Ectodermal cell (in vitro differentiated cells): ENCODE results near the gene PRSS27.
A peak's percentile ranks its signal among the peaks of the same experiment; 100 is the strongest.

Source experiments
- H3K27ac ChIP-seq: 2 replicates; pipeline ENCODE4 v1.7.0; 2013; ENCODE audit warnings: mild to moderate bottlenecking, low read depth, low read length; ENCODE audit not compliant: insufficient read depth, poor library complexity, severe bottlenecking
- H3K27me3 ChIP-seq: 2 replicates; pipeline ENCODE4 v1.7.0; 2013; ENCODE audit warnings: mild to moderate bottlenecking, low read length; ENCODE audit not compliant: insufficient read depth, control insufficient read depth, poor library complexity, severe bottlenecking
- H3K36me3 ChIP-seq: one replicate; pipeline ENCODE4 v1.7.0; 2013; ENCODE audit warnings: low read length; ENCODE audit not compliant: control insufficient read depth, insufficient read depth
- H3K4me1 ChIP-seq: one replicate; pipeline ENCODE4 v1.7.0; 2013; ENCODE audit warnings: low read length; ENCODE audit not compliant: control insufficient read depth, insufficient read depth
- H3K4me3 ChIP-seq: 2 replicates; pipeline ENCODE4 v1.7.0; 2013; ENCODE audit warnings: low read depth, low read length, control low read depth; ENCODE audit not compliant: insufficient read depth
- H3K9me3 ChIP-seq: 2 replicates; pipeline ENCODE4 v1.7.0; 2013; ENCODE audit warnings: mild to moderate bottlenecking, low read length, moderate library complexity; ENCODE audit not compliant: control insufficient read depth
- WGBS, 2 experiments: methylation state at CpG; one replicate each; pipeline ENCODE4 v1.1.7; 2013; ENCODE audit warnings: missing lambda C conversion rate in 2 of 2; 5-methylcytosine and 5-hydroxymethylcytosine counted together

Gene PRSS27

GRCh38 chr16:2715966-2716885, 3.8 kb downstream of the PRSS27 start:
- Histone ChIP-seq H3K27me3 (peaks cover 16% of the 10 kb centered on the region), H3K9me3 (no peaks in the 10 kb centered on the region), H3K4me3 (peak overlapping the region; percentile 10), H3K4me1 (peaks cover 4% of the 10 kb centered on the region), H3K36me3 (no peaks in the 10 kb centered on the region), H3K27ac (no peak overlapping the region)
- WGBS, 2 experiments, result 82 to 84% methylated on average over 17 of the region's 17 CpGs

- 13 to 16% methylated on average over 33 of the region's 33 CpGs for WGBS, 2 experiments
- Histone ChIP-seq H3K36me3 (no peaks in the 10 kb centered on the region), H3K27ac (no peak overlapping the region)
Measured at GRCh38 chr16:2715519-2715918, 4.5 kb downstream of the PRSS27 start.

GRCh38 chr16:2715064-2715463, 5.0 kb downstream of the PRSS27 start:
- peaks cover 16% of the 10 kb centered on the region for H3K27me3 ChIP-seq
- 50 to 55% methylated on average over 9 of the region's 9 CpGs for WGBS, 2 experiments

More at GRCh38 chr16:2715519-2715918, 4.5 kb downstream of the PRSS27 start:
- H3K27me3 ChIP-seq, result peaks cover 16% of the 10 kb centered on the region
- no peaks in the 10 kb centered on the region for H3K9me3 ChIP-seq
- peaks cover 4% of the 10 kb centered on the region for H3K4me1 ChIP-seq
- H3K4me3 ChIP-seq, result peak overlapping the region; percentile 10

GRCh38 chr16:2713985-2714774, 5.8 kb downstream of the PRSS27 start:
- Histone ChIP-seq H3K36me3 (no peaks in the 10 kb centered on the region), H3K4me3 (no peak overlapping the region), H3K27ac (no peak overlapping the region), H3K9me3 (no peaks in the 10 kb centered on the region), H3K4me1 (peaks cover 4% of the 10 kb centered on the region), H3K27me3 (peaks cover 16% of the 10 kb centered on the region)
- 89 to 90% methylated on average over 28 of the region's 28 CpGs for WGBS, 2 experiments

More at GRCh38 chr16:2715064-2715463, 5.0 kb downstream of the PRSS27 start:
- Histone ChIP-seq H3K36me3 (no peaks in the 10 kb centered on the region), H3K4me3 (no peak overlapping the region), H3K4me1 (peaks cover 4% of the 10 kb centered on the region), H3K9me3 (no peaks in the 10 kb centered on the region), H3K27ac (no peak overlapping the region)

- peaks cover 4% of the 10 kb centered on the region for H3K4me1 ChIP-seq
- no peaks in the 10 kb centered on the region for H3K36me3 ChIP-seq
- WGBS, 2 experiments, result 87% methylated on average over 14 of the region's 14 CpGs
- H3K9me3 ChIP-seq, result no peaks in the 10 kb centered on the region
- H3K4me3 ChIP-seq, result no peak overlapping the region
- peaks cover 16% of the 10 kb centered on the region for H3K27me3 ChIP-seq
- no peak overlapping the region for H3K27ac ChIP-seq
Measured at GRCh38 chr16:2713523-2713922, 6.5 kb downstream of the PRSS27 start.

- no peaks in the 10 kb centered on the region for H3K36me3 ChIP-seq
- H3K27me3 ChIP-seq, result peaks cover 16% of the 10 kb centered on the region
- no peaks in the 10 kb centered on the region for H3K9me3 ChIP-seq
- H3K27ac ChIP-seq, result no peak overlapping the region
- H3K4me1 ChIP-seq, result peaks cover 4% of the 10 kb centered on the region
- H3K4me3 ChIP-seq, result no peak overlapping the region
- WGBS, 2 experiments, result 87 to 89% methylated on average over 21 of the region's 21 CpGs
Measured at GRCh38 chr16:2712546-2712945, 7.5 kb downstream of the PRSS27 start.

- WGBS, 2 experiments, result 87% methylated on average over 14 of the region's 14 CpGs
- H3K4me3 ChIP-seq, result no peak overlapping the region
- H3K27ac ChIP-seq, result no peak overlapping the region
- no peaks in the 10 kb centered on the region for H3K9me3 ChIP-seq
- H3K27me3 ChIP-seq, result peaks cover 16% of the 10 kb centered on the region
- peaks cover 4% of the 10 kb centered on the region for H3K4me1 ChIP-seq
- H3K36me3 ChIP-seq, result no peaks in the 10 kb centered on the region
Measured at GRCh38 chr16:2712063-2712441, 8.0 kb downstream of the PRSS27 start.

- no peak overlapping the region for H3K4me3 ChIP-seq
- no peaks in the 10 kb centered on the region for H3K9me3 ChIP-seq
- H3K27ac ChIP-seq, result no peak overlapping the region
- no peaks in the 10 kb centered on the region for H3K36me3 ChIP-seq
- H3K27me3 ChIP-seq, result peaks cover 15% of the 10 kb centered on the region
- H3K4me1 ChIP-seq, result peaks cover 4% of the 10 kb centered on the region
- 88 to 90% methylated on average over 22 of the region's 22 CpGs for WGBS, 2 experiments
Measured at GRCh38 chr16:2711370-2712062, 8.5 kb downstream of the PRSS27 start.

- Histone ChIP-seq H3K27ac (no peak overlapping the region), H3K27me3 (peaks cover 8% of the 10 kb centered on the region), H3K9me3 (no peaks in the 10 kb centered on the region), H3K36me3 (no peaks in the 10 kb centered on the region), H3K4me3 (no peak overlapping the region), H3K4me1 (peaks cover under 1% of the 10 kb centered on the region)
- WGBS, 2 experiments, result 90 to 92% methylated on average over 11 of the region's 11 CpGs
Measured at GRCh38 chr16:2710711-2711231, 9.3 kb downstream of the PRSS27 start.
